ENCODE measurements around the gene BMP5. TPM values are rescaled to one million over a fixed set of nuclear protein-coding genes. Genes with fewer than 3 reads are reported as not detected.

BMP5 gene
- total RNA-seq, 1 experiment from 2014 or later: 0.48 TPM

DNA sequence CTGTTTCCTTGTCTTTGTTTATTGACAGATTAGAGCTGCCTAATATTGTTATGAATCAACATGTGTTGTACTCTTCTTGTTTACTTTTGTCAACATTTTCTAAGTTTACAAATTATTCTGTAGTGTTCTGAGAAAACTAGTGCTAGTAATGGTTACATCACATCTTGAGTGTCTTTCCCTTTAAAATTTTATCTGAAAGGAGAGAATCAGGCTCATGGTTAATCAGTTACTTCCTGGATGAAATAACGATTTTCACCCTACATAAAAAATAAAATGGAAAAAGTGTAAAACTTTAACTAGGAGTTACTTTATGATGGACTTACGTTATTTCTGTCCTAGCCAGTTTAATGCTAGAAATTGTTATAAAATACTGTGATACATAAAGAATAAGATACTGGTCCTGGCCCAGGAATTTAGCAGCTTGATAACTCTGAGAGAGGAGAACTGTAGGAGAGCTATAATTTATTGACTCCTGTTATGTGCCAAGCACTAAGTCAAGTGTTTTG, 26.4 kb upstream of the BMP5 start:
- Histone ChIP-seq H3K4me1 (peaks cover 5% of the 10 kb centered on the region), H3K36me3 (ENCODE audit: control insufficient read depth, insufficient read depth, low read length) (no peaks in the 10 kb centered on the region), H3K4me3 (ENCODE audit: low read depth, low read length) (no peak overlapping the region), H3K9me3 (no peaks in the 10 kb centered on the region), H3K27me3 (replicated peaks; ENCODE audit: control insufficient read depth, insufficient read depth, low read length) (no peaks in the 10 kb centered on the region)
- Mint-ChIP-seq H3K36me3 (ENCODE audit: insufficient read depth, unreplicated experiment) (no peaks in the 10 kb centered on the region), H3K27me3 (ENCODE audit: insufficient read depth, unreplicated experiment) (no peaks in the 10 kb centered on the region), H3K4me1 (ENCODE audit: low read depth, unreplicated experiment) (peaks cover 24% of the 10 kb centered on the region), H3K27ac (ENCODE audit: unreplicated experiment) (no peak overlapping the region), H3K4me3 (ENCODE audit: unreplicated experiment) (no peak overlapping the region), H3K9me3 (ENCODE audit: unreplicated experiment) (peaks cover 10% of the 10 kb centered on the region)
- no TSS peak for BruUV-seq (replicated peaks)
- CTCF ChIA-PET: no interaction called here
- DNase-seq: no peak
- TF ChIP-seq CTCF (IDR thresholded peaks at IDR 0.05; ENCODE audit: insufficient read depth in 1 of 2, low read depth in 1 of 2, low read length in 1 of 2, severe bottlenecking in 1 of 2, unreplicated experiment in 1 of 2): no peak
- intact Hi-C loops (cut with micrococcal nuclease; ENCODE audit: unreplicated experiment): no loop called here
- POLR2A ChIA-PET: no interaction called here

DNA sequence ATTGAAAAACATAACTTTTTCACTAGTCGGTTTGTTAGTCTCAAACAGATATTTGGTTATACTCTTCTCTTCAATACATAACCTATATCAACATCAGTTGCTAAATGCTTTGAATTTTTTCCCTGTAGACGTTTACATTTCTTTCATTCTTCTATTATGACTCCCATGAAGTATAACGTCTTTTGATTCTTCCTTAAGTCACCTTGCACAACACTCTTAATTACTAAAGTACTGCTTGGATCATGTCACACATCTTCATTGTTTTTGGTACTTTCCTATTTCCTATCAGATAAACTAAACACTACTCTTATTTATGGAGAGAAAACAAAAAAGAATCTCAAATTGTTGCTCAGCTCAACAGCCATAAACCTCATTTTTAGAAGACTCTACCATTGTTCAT, 23.0 kb upstream of the BMP5 start:
- CTCF ChIA-PET: no interaction called here
- POLR2A ChIA-PET: no interaction called here
- Mint-ChIP-seq H3K9me3 (ENCODE audit: unreplicated experiment) (peaks cover 10% of the 10 kb centered on the region), H3K4me1 (ENCODE audit: low read depth, unreplicated experiment) (peaks cover 24% of the 10 kb centered on the region), H3K27ac (ENCODE audit: unreplicated experiment) (no peak overlapping the region), H3K27me3 (ENCODE audit: insufficient read depth, unreplicated experiment) (no peaks in the 10 kb centered on the region), H3K4me3 (ENCODE audit: unreplicated experiment) (no peak overlapping the region), H3K36me3 (ENCODE audit: insufficient read depth, unreplicated experiment) (no peaks in the 10 kb centered on the region)
- no TSS peak for BruUV-seq (replicated peaks)
- peaks cover 5% of the 10 kb centered on the region for H3K4me1 ChIP-seq
- no peak for TF ChIP-seq CTCF (IDR thresholded peaks at IDR 0.05; ENCODE audit: insufficient read depth in 1 of 2, low read depth in 1 of 2, low read length in 1 of 2, severe bottlenecking in 1 of 2, unreplicated experiment in 1 of 2)
- H3K9me3 ChIP-seq: no peaks in the 10 kb centered on the region
- DNase-seq: no peak
- H3K36me3 ChIP-seq (ENCODE audit: control insufficient read depth, insufficient read depth, low read length): no peaks in the 10 kb centered on the region
- no peak overlapping the region for H3K4me3 ChIP-seq (ENCODE audit: low read depth, low read length)
- no peaks in the 10 kb centered on the region for H3K27me3 ChIP-seq (replicated peaks; ENCODE audit: control insufficient read depth, insufficient read depth, low read length)
- intact Hi-C loops (cut with micrococcal nuclease; ENCODE audit: unreplicated experiment): no loop called here

GRCh38 chr6:55897346-55897745, 22.0 kb upstream of the BMP5 start:
- H3K4me1 Mint-ChIP-seq (ENCODE audit: low read depth, unreplicated experiment): peaks cover 15% of the 10 kb centered on the region
- H3K36me3 Mint-ChIP-seq (ENCODE audit: insufficient read depth, unreplicated experiment): no peaks in the 10 kb centered on the region
- Histone ChIP-seq H3K27me3 (replicated peaks; ENCODE audit: control insufficient read depth, insufficient read depth, low read length) (no peaks in the 10 kb centered on the region), H3K36me3 (ENCODE audit: control insufficient read depth, insufficient read depth, low read length) (no peaks in the 10 kb centered on the region), H3K9me3 (no peaks in the 10 kb centered on the region), H3K4me3 (ENCODE audit: low read depth, low read length) (no peak overlapping the region), H3K4me1 (peaks cover 1% of the 10 kb centered on the region)
- no peak for DNase-seq
- no peak overlapping the region for H3K4me3 Mint-ChIP-seq (ENCODE audit: unreplicated experiment)
- no peaks in the 10 kb centered on the region for H3K27me3 Mint-ChIP-seq (ENCODE audit: insufficient read depth, unreplicated experiment)
- BruUV-seq (replicated peaks): no TSS peak
- intact Hi-C loops (cut with micrococcal nuclease; ENCODE audit: unreplicated experiment): no loop called here
- ChIA-PET CTCF (no interaction called here), POLR2A (no interaction called here)
- H3K9me3 Mint-ChIP-seq (ENCODE audit: unreplicated experiment): peaks cover 10% of the 10 kb centered on the region
- H3K27ac Mint-ChIP-seq (ENCODE audit: unreplicated experiment): no peak overlapping the region
- no peak for TF ChIP-seq CTCF (IDR thresholded peaks at IDR 0.05; ENCODE audit: insufficient read depth in 1 of 2, low read depth in 1 of 2, low read length in 1 of 2, severe bottlenecking in 1 of 2, unreplicated experiment in 1 of 2)
